MM.1S (cell line): Measurements from ENCODE around the gene PIGBOS1.

Experiments used
- EZH2 ChIP-seq: fragments of 300-600 bp; sonication (generic); optimal IDR thresholded peaks from 2 replicates; pipeline ENCODE3; 2017; ENCODE audit warnings: low read depth, mild to moderate bottlenecking, antibody characterized with exemption, low read length, mixed read lengths
- TF ChIP-seq, protein P1 (sequence below): fragments of 300-600 bp; sonication (generic); IDR thresholded peaks from 2 replicates; pipeline ENCODE4 v1.5.1; 2016; ENCODE audit warnings: antibody characterized with exemption, low read length, mixed read lengths

DNA sequence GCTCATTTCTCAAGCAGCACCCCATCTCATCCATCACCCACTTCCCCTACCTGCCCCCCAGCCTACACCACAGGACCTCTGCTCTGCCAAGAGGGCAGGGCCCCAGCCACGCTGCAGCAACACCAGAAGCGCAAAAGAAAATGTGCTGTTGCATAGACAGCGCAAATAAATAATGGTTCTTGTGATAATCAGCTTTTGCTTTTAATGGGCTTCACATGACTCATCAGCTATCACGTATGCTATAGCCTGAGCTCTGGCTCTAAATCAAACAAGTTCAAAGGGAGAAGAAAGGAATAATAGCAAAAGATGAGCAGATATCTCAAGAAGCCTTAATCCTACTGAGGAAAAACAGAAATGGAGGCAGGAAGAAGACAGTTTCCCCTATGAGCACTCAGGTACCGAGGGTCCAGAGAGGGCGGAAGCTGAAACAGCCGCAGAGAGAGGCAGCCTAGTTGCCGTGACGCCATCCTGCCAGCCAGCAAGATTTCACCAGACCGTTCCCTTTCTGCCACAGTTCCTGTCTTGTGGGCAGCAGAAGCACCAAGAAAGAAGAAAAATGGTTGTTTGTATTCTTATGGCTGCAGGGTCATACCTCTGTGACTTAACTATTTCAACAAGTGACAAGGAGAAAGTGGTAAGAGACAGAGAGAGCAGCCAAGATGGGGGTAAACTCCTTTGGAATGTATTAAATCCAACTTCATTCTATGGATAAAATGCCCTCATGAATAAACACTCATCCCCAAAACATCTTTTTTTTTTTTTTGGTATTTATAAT lies 51.3 kb downstream of the PIGBOS1 start:
- TF ChIP-seq, protein P1, sequence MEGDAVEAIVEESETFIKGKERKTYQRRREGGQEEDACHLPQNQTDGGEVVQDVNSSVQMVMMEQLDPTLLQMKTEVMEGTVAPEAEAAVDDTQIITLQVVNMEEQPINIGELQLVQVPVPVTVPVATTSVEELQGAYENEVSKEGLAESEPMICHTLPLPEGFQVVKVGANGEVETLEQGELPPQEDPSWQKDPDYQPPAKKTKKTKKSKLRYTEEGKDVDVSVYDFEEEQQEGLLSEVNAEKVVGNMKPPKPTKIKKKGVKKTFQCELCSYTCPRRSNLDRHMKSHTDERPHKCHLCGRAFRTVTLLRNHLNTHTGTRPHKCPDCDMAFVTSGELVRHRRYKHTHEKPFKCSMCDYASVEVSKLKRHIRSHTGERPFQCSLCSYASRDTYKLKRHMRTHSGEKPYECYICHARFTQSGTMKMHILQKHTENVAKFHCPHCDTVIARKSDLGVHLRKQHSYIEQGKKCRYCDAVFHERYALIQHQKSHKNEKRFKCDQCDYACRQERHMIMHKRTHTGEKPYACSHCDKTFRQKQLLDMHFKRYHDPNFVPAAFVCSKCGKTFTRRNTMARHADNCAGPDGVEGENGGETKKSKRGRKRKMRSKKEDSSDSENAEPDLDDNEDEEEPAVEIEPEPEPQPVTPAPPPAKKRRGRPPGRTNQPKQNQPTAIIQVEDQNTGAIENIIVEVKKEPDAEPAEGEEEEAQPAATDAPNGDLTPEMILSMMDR, result no peak
- TF ChIP-seq EZH2, result no peak
